SK-N-SH (cell line): ENCODE results near the gene LAMA1. TPM values are rescaled to one million over a fixed set of nuclear protein-coding genes. Genes with fewer than 3 reads are reported as not detected.

Source experiments
- CTCF ChIA-PET: fragments of 300-600, 350-600 bp; formaldehyde crosslinking; extraction: SDS; loops from one replicate; lab custom pipeline; 2021; lab: Yijun Ruan, JAX
- POLR2A ChIA-PET: fragments of 350-600 bp; sonication (Branson Sonifier 250); formaldehyde crosslinking; extraction: SDS; loops from one replicate; lab custom pipeline; 2020; ENCODE audit warnings: antibody characterized with exemption, inconsistent platforms; lab: Yijun Ruan, JAX
- DNase-seq: peaks from one replicate; pipeline ENCODE4 v3.0.0; 2012
- H2AFZ ChIP-seq: fragments of 200-600 bp; sonication (generic); 2 replicates; pipeline ENCODE4 v1.8.1; 2016; ENCODE audit warnings: antibody characterized with exemption, mild to moderate bottlenecking, low read depth
- H3F3A ChIP-seq: fragments of 200-600 bp; sonication (generic); replicated peaks from 2 replicates; pipeline ENCODE3; 2016; ENCODE audit warnings: antibody characterized with exemption, mild to moderate bottlenecking; ENCODE audit not compliant: insufficient read depth
- H3K27ac ChIP-seq, 2 experiments: fragments of 200-500 bp in 1 of 2; fragments of 200-600 bp in 1 of 2; sonication (Bioruptor generic) in 1 of 2; sonication (generic), shearing (Covaris generic) in 1 of 2; 2 replicates each; pipeline versions ENCODE4 v1.5.1 to v1.6.1; 2014 to 2016; ENCODE audit warnings: low read depth in 2 of 2, inconsistent platforms in 1 of 2, low read length in 1 of 2, mild to moderate bottlenecking in 1 of 2, mixed read lengths in 1 of 2
- H3K27me3 ChIP-seq: fragments of 200-600 bp; sonication (generic), shearing (Covaris generic); 2 replicates; pipeline ENCODE4 v1.6.1; 2016; ENCODE audit warnings: mixed run types; ENCODE audit not compliant: insufficient read depth
- H3K36me3 ChIP-seq, 2 experiments: fragments of 200-500 bp in 1 of 2; fragments of 200-600 bp in 1 of 2; sonication (Bioruptor generic) in 1 of 2; sonication (generic) in 1 of 2; replicated peaks in 1 of 2; 2 replicates each; pipeline versions ENCODE3 to v1.5.1; 2014 to 2016; ENCODE audit warnings: low read length in 1 of 2, mild to moderate bottlenecking in 1 of 2; ENCODE audit not compliant: insufficient read depth in 2 of 2, control insufficient read depth in 1 of 2
- H3K4me1 ChIP-seq, 2 experiments: fragments of 200-500 bp in 1 of 2; fragments of 200-600 bp in 1 of 2; sonication (Bioruptor generic) in 1 of 2; sonication (generic), shearing (Covaris generic) in 1 of 2; 2 replicates each; pipeline versions ENCODE4 v1.5.1 to v1.6.1; 2014 to 2016; ENCODE audit warnings: low read depth in 1 of 2, low read length in 1 of 2, mixed run types in 1 of 2; ENCODE audit not compliant: insufficient read depth in 2 of 2, control insufficient read depth in 1 of 2
- H3K4me2 ChIP-seq: fragments of 200-600 bp; sonication (generic), shearing (Covaris generic); 2 replicates; pipeline ENCODE4 v1.6.1; 2017; ENCODE audit warnings: mixed run types
- H3K4me3 ChIP-seq, 2 experiments: fragments of 200-500 bp in 1 of 2; fragments of 200-600 bp in 1 of 2; sonication (Bioruptor generic) in 1 of 2; sonication (generic), shearing (Covaris generic) in 1 of 2; 2 replicates each; pipeline versions ENCODE4 v1.5.1 to v1.8.1; 2014 to 2016; ENCODE audit warnings: low read depth in 2 of 2, inconsistent platforms in 1 of 2, low read length in 1 of 2, mild to moderate bottlenecking in 1 of 2, mixed read lengths in 1 of 2, moderate library complexity in 1 of 2
- H3K79me2 ChIP-seq: fragments of 200-600 bp; sonication (generic); 2 replicates; pipeline ENCODE4 v1.8.1; 2017; ENCODE audit warnings: mild to moderate bottlenecking; ENCODE audit not compliant: insufficient read depth
- H3K9ac ChIP-seq: fragments of 200-600 bp; sonication (generic); 2 replicates; pipeline ENCODE4 v1.6.1; 2017; ENCODE audit warnings: mixed run types
- H3K9me2 ChIP-seq: fragments of 200-600 bp; sonication (generic); 2 replicates; pipeline ENCODE4 v1.6.1; 2017; ENCODE audit warnings: mixed run types
- H3K9me3 ChIP-seq: fragments of 200-600 bp; sonication (generic); 2 replicates; pipeline ENCODE4 v1.6.1; 2017; ENCODE audit warnings: mixed run types, mild to moderate bottlenecking, moderate library complexity
- H4K20me1 ChIP-seq: fragments of 200-600 bp; sonication (generic); 2 replicates; pipeline ENCODE4 v1.6.1; 2017; ENCODE audit warnings: mild to moderate bottlenecking, mixed run types; ENCODE audit not compliant: insufficient read depth
- CHD2 ChIP-seq: fragments of 150-350 bp; IDR thresholded peaks from 2 replicates; pipeline ENCODE4 v1.6.1; 2018; ENCODE audit warnings: low read length; ENCODE audit not compliant: partially characterized antibody
- ELF1 ChIP-seq: IDR thresholded peaks from 2 replicates; pipeline ENCODE4 v1.4.0; 2012
- EZH2phosphoT487 ChIP-seq: fragments of 200-600 bp; sonication (generic); IDR thresholded peaks from 2 replicates; pipeline ENCODE4 v1.6.1; 2017; ENCODE audit warnings: low read depth, mixed run types, mild to moderate bottlenecking, antibody characterized with exemption, moderate library complexity, borderline replicate concordance
- JUND ChIP-seq: IDR thresholded peaks from 2 replicates; pipeline ENCODE4 v1.4.0; 2012
- NRF1 ChIP-seq: IDR thresholded peaks from 2 replicates; pipeline ENCODE4 v1.6.1; 2012; ENCODE audit warnings: low read depth, mild to moderate bottlenecking, low read length
- RAD21 ChIP-seq: IDR thresholded peaks from 2 replicates; pipeline ENCODE4 v1.6.1; 2012; ENCODE audit warnings: mild to moderate bottlenecking, low read length
- RFX5 ChIP-seq: IDR thresholded peaks from 2 replicates; pipeline ENCODE4 v1.6.1; 2012; ENCODE audit warnings: mild to moderate bottlenecking, improper control_type of control experiment, low read length
- SMC3 ChIP-seq: IDR thresholded peaks from 2 replicates; pipeline ENCODE4 v1.6.1; 2012; ENCODE audit warnings: low read depth, low read length, improper control_type of control experiment
- TCF12 ChIP-seq: IDR thresholded peaks from 2 replicates; pipeline ENCODE4 v1.4.0; 2012
- YY1 ChIP-seq: IDR thresholded peaks from 2 replicates; pipeline ENCODE4 v1.4.0; 2012; ENCODE audit warnings: low read depth, mild to moderate bottlenecking
- WGBS: methylation state at CpG from one replicate; pipeline ENCODE4 v1.1.6; 2017; ENCODE audit warnings: low lambda C conversion rate; 5-methylcytosine and 5-hydroxymethylcytosine counted together
- polyA plus RNA-seq, 3 experiments: library from polyadenylated mRNA; depleted of rRNA; stranded (reverse); fragments of >200 nt; gene quantifications; 2 replicates each; pipeline ENCODE4 v1.2.3, GENCODE V29; 2012
- TF ChIP-seq, protein P1 (sequence below): fragments of 200-600 bp; sonication (generic); IDR thresholded peaks from 2 replicates; pipeline ENCODE4 v1.6.1; 2017; ENCODE audit warnings: antibody characterized with exemption, mild to moderate bottlenecking, moderate library complexity
- TF ChIP-seq, protein P2 (sequence below): IDR thresholded peaks from 2 replicates; pipeline ENCODE4 v1.4.0; 2012; ENCODE audit warnings: low read depth
- TF ChIP-seq, protein P3 (sequence below): IDR thresholded peaks from 2 replicates; pipeline ENCODE4; 2012

LAMA1 gene
- polyA plus RNA-seq, 1 of the 3 experiments (the other 2 are of a cell fraction), result 0.07 TPM

DNA sequence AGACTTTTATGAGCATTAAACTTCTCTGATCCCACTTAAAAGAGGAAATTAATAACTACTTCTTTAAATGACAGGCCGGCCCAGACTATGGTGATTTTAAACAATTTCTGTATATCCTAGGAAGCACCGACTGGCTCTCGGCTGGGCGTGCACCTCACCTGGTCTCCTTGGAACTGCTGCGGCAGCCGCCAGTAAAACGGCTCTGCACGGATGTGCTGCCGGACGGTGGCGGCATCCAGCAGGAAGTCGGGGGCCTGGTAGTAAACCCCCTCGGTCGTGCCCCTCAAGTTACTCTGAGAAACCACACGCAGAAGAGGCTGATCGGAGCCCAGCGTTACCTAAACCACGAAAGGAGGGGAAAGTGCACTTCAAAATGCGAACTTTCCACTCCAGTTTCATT is 106.5 kb downstream of the LAMA1 start (continued):
- TF ChIP-seq, protein P1, sequence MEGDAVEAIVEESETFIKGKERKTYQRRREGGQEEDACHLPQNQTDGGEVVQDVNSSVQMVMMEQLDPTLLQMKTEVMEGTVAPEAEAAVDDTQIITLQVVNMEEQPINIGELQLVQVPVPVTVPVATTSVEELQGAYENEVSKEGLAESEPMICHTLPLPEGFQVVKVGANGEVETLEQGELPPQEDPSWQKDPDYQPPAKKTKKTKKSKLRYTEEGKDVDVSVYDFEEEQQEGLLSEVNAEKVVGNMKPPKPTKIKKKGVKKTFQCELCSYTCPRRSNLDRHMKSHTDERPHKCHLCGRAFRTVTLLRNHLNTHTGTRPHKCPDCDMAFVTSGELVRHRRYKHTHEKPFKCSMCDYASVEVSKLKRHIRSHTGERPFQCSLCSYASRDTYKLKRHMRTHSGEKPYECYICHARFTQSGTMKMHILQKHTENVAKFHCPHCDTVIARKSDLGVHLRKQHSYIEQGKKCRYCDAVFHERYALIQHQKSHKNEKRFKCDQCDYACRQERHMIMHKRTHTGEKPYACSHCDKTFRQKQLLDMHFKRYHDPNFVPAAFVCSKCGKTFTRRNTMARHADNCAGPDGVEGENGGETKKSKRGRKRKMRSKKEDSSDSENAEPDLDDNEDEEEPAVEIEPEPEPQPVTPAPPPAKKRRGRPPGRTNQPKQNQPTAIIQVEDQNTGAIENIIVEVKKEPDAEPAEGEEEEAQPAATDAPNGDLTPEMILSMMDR, result no peak
- TF ChIP-seq CHD2, result no peak

DNA sequence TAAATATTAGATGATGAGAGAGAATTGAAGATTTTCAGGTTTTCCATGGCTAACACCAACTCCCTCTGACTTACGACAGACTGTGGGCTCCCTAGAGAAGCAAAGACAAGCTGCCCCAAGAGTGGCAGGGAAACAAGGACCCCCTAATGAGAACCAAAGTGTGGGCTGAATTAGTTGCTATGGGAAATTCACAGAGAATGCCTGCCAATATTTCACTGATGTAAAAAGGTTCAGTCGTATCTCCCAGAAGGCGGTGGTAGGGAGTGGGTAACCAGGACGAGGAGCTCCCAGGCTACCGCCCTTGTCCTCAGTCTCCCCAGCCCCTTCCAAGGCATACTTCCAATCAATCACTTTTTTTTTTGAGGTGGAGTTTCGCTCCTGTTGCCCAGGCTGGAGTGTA is 113.6 kb downstream of the LAMA1 start:
- Histone ChIP-seq H3K9me3 (no peaks in the 10 kb centered on the region), H3K9me2 (no peaks in the 10 kb centered on the region), H3K4me2 (no peak overlapping the region), H2AFZ (no peak overlapping the region), H3K36me3 (no peaks in the 10 kb centered on the region), H3K4me3 (no peak overlapping the region), H3F3A (no peaks in the 10 kb centered on the region), H3K9ac (no peak overlapping the region), H3K4me1 (no peaks in the 10 kb centered on the region; a peak in 1 of 4 replicates), H3K27ac (no peak overlapping the region), H4K20me1 (no peaks in the 10 kb centered on the region), H3K27me3 (no peaks in the 10 kb centered on the region), H3K79me2 (no peaks in the 10 kb centered on the region)
- no peak for TF ChIP-seq RFX5
- TF ChIP-seq CHD2, result no peak
- TF ChIP-seq JUND, result no peak
- TF ChIP-seq NRF1, result no peak
- TF ChIP-seq, protein P2, sequence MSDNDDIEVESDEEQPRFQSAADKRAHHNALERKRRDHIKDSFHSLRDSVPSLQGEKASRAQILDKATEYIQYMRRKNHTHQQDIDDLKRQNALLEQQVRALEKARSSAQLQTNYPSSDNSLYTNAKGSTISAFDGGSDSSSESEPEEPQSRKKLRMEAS, result no peak
- TF ChIP-seq ELF1, result no peak
- TF ChIP-seq, protein P1, result no peak
- no peak for TF ChIP-seq TCF12
- TF ChIP-seq RAD21, result no peak
- no peak for TF ChIP-seq YY1
- TF ChIP-seq SMC3, result no peak
- TF ChIP-seq EZH2phosphoT487, result no peak
- TF ChIP-seq, protein P3, sequence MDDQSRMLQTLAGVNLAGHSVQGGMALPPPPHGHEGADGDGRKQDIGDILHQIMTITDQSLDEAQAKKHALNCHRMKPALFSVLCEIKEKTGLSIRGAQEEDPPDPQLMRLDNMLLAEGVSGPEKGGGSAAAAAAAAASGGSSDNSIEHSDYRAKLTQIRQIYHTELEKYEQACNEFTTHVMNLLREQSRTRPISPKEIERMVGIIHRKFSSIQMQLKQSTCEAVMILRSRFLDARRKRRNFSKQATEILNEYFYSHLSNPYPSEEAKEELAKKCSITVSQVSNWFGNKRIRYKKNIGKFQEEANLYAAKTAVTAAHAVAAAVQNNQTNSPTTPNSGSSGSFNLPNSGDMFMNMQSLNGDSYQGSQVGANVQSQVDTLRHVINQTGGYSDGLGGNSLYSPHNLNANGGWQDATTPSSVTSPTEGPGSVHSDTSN, result no peak
- 70% methylated on average over 6 of the region's 6 CpGs for WGBS
- CTCF ChIA-PET, result interaction anchor here (1.6 to 5.7 kb wide), 4 partner anchors 18 to 173 kb away, joined by 4 to 40 read pairs (median 8); no protein-coding TSS in a partner anchor
- no peak for DNase-seq
- POLR2A ChIA-PET, result no interaction called here
